Skeletal muscle cell (primary cell): ENCODE results near the gene JCHAIN.

Experiments used
- DNase-seq: peaks from one replicate; pipeline ENCODE4 v3.0.0-alpha.2; 2010; ENCODE audit warnings: low read depth
- H3K4me3 ChIP-seq: 2 replicates; pipeline ENCODE4 v1.5.1; 2011; ENCODE audit warnings: low read depth, mild to moderate bottlenecking, control low read depth, low read length, moderate library complexity

Gene JCHAIN

DNA sequence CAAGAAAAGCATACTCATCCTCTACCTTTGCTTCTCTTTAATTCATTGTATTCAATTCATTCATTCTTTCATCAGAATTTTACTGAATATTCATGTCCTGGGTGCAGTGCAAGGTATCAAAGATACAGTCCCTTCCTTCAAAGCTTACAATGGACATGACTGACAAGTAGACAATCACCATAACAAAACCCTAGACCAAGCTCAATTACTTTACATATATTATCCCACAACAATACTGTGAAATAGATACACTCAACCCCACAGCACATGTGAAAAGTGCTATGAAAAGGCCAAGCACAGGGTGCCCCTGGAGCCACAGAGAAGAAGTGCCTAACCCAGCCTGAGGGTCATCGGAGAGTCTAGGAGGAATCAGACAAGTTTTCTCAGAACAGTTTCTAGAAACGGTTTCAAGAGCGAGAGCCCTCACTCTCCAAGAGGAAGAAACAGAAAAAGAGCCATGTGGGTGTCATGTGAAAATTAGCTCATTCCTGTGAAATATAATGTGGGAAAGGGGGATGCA is 58.9 kb downstream of the JCHAIN start:
- DNase-seq = no peak
- H3K4me3 ChIP-seq = no peak overlapping the region

DNA sequence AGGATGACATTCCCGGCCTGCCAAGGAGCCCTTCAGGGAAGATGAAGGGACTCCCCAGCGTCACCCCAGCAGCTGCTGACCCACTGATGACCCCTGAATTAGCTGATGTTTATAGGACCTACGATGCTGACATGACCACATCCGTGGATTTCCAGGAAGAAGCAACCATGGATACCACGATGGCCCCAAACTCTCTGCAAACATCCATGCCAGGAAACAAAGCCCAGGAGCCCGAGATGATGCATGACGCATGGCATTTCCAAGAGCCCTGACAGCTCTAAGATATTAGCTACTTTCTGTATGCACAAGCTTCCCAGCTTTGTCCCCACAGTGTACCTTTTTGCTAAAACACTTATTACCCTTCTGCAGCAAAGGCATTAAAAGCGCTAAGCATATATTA is 59.8 kb downstream of the JCHAIN start:
- H3K4me3 ChIP-seq = no peak overlapping the region

More for the DNA sequence above, 59.8 kb downstream of the JCHAIN start:
- DNase-seq = no peak
